HepG2 (cell line): ENCODE results near the gene KDM2B. TPM values are rescaled to one million over a fixed set of nuclear protein-coding genes. Genes with fewer than 3 reads are reported as not detected.

ENCODE experiments used
- KLF11 ChIP-seq: IDR thresholded peaks from 2 replicates; pipeline ENCODE4 v1.6.1; 2016; ENCODE audit warnings: missing compliant biosample characterization
- KLF12 ChIP-seq: sonication (generic); formaldehyde crosslinking; IDR thresholded peaks from 2 replicates; pipeline ENCODE4 v1.4.0; 2020; ENCODE audit warnings: missing genetic modification reagents, borderline replicate concordance
- SIX1 ChIP-seq: sonication (generic); formaldehyde crosslinking; IDR thresholded peaks from 2 replicates; pipeline ENCODE4 v1.4.0; 2020; ENCODE audit warnings: missing genetic modification reagents, borderline replicate concordance
- ZFP41 ChIP-seq: sonication (generic); formaldehyde crosslinking; IDR thresholded peaks from 2 replicates; pipeline ENCODE4 v1.4.0; 2020; ENCODE audit warnings: mild to moderate bottlenecking, missing genetic modification reagents, borderline replicate concordance
- ZFX ChIP-seq: sonication (generic); formaldehyde crosslinking; IDR thresholded peaks from 2 replicates; pipeline ENCODE4 v1.4.0; 2020; ENCODE audit warnings: mild to moderate bottlenecking, low read depth, missing genetic modification reagents, moderate library complexity
- ZKSCAN8 ChIP-seq: IDR thresholded peaks from 2 replicates; pipeline ENCODE4 v1.6.1; 2016; ENCODE audit warnings: borderline replicate concordance, missing genetic modification reagents, missing compliant biosample characterization
- ZMAT3 ChIP-seq: sonication (generic); formaldehyde crosslinking; conservative IDR thresholded peaks from 2 replicates; pipeline ENCODE4 v1.7.0; 2021; ENCODE audit warnings: missing genetic modification reagents
- ZNF496 ChIP-seq: sonication (generic); formaldehyde crosslinking; IDR thresholded peaks from 2 replicates; pipeline ENCODE4 v1.8.1; 2023; ENCODE audit warnings: mild to moderate bottlenecking, moderate library complexity, missing genetic modification reagents; ENCODE audit not compliant: insufficient replicate concordance
- ZNF746 ChIP-seq: sonication (generic); formaldehyde crosslinking; IDR thresholded peaks from 2 replicates; pipeline ENCODE4 v1.8.0; 2022; ENCODE audit warnings: mild to moderate bottlenecking, missing genetic modification reagents
- polyA plus RNA-seq, 8 experiments: library from polyadenylated mRNA; depleted of rRNA in 3 of 8; stranded (reverse) in 7 of 8; unstranded in 1 of 8; fragments of >200 nt; fragmentation: Illumina TruSeq in 4 of 8; extraction: Trizol in 4 of 8; gene quantifications; 2 replicates each; pipeline versions ENCODE4 v1.2.1 to v1.2.3, GENCODE V29; 2011 to 2016; ENCODE audit warnings: low read depth in 4 of 8, missing spikeins in 1 of 8, mixed read lengths in 1 of 8; ENCODE audit not compliant: insufficient read depth in 1 of 8
- total RNA-seq, 5 experiments: library from RNA; depleted of rRNA; stranded (reverse); fragments of >200 nt; fragmentation: Illumina TruSeq; extraction: Trizol; gene quantifications; 2 replicates each; pipeline ENCODE4 v1.2.3, GENCODE V29; 2016; ENCODE audit warnings: low read depth in 1 of 5
- TF ChIP-seq, protein P1 (sequence below): sonication (generic); formaldehyde crosslinking; conservative IDR thresholded peaks from 2 replicates; pipeline ENCODE4 v1.8.0; 2022; ENCODE audit warnings: missing genetic modification reagents
- TF ChIP-seq, protein P2 (sequence below): sonication (generic); formaldehyde crosslinking; IDR thresholded peaks from 2 replicates; pipeline ENCODE4 v1.5.0; 2020; ENCODE audit warnings: mild to moderate bottlenecking, missing genetic modification reagents, borderline replicate concordance
- TF ChIP-seq, protein P3 (sequence below): sonication (generic); formaldehyde crosslinking; IDR thresholded peaks from 2 replicates; pipeline ENCODE4 v1.4.0; 2020; ENCODE audit warnings: missing genetic modification reagents
- TF ChIP-seq, protein P4 (sequence below): fragments of 450-650 bp; IDR thresholded peaks from 2 replicates; pipeline ENCODE4 v1.6.1; 2016
- TF ChIP-seq, protein P5 (sequence below): sonication (generic); formaldehyde crosslinking; IDR thresholded peaks from 2 replicates; pipeline ENCODE4 v1.5.1; 2020; ENCODE audit warnings: mild to moderate bottlenecking, missing genetic modification reagents, moderate library complexity
- TF ChIP-seq, protein P6 (sequence below): IDR thresholded peaks from 2 replicates; pipeline ENCODE4 v1.6.1; 2016; ENCODE audit warnings: low read depth, borderline replicate concordance
- TF ChIP-seq, protein P7 (sequence below): sonication (generic); formaldehyde crosslinking; IDR thresholded peaks from 2 replicates; pipeline ENCODE4 v1.4.0; 2020; ENCODE audit warnings: missing genetic modification reagents, borderline replicate concordance

Gene KDM2B
- total and polyA plus RNA-seq, 2 of the 13 experiments (the other 11 are each of a cell fraction or from before 2014, with no cell fraction given), result 17.5 to 26.1 TPM

DNA sequence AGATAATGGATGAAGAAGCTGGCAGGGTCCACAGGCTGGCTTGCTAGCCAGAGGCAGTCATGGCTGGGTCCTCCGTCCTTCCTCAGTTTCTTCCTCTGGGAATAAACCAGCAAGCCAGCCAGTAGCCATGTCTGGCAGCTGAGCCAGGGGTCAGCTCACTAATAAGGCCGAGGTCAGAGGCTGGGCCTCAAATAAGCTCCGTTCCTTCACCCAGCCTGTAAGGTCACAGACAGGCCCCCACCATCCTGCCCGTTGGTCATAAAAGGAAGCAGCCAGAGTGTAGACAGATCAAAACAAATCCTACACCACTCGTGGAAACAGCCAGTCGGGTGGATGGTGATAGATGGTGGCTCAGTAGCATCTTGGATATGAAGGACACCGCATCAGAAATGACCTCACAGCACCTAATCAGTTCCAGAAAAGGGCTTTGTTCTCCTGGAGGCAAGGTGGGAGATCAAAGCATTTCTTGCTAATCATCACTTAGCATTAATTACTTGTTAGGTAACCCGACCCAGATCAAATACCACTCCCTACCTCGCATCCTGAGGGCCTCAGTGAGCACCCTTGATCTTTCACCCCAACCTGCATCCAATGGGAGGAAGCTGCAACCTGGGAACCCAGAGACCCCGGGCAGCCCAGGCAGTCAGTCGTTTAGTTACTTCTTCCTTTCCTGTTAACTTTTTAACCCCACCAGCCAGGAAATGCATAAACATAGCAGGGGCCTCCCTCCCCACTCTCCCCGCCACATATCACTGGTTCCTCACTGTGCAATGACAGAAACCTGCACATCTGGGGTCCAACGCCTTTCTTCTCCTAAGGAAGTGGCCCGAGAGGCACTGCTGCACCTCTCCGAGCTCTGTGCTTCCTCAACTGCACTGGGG lies 90.2 kb downstream of the KDM2B start (continued):
- TF ChIP-seq, protein P1, sequence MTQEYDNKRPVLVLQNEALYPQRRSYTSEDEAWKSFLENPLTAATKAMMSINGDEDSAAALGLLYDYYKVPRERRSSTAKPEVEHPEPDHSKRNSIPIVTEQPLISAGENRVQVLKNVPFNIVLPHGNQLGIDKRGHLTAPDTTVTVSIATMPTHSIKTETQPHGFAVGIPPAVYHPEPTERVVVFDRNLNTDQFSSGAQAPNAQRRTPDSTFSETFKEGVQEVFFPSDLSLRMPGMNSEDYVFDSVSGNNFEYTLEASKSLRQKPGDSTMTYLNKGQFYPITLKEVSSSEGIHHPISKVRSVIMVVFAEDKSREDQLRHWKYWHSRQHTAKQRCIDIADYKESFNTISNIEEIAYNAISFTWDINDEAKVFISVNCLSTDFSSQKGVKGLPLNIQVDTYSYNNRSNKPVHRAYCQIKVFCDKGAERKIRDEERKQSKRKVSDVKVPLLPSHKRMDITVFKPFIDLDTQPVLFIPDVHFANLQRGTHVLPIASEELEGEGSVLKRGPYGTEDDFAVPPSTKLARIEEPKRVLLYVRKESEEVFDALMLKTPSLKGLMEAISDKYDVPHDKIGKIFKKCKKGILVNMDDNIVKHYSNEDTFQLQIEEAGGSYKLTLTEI, result no peak
- TF ChIP-seq, protein P2, sequence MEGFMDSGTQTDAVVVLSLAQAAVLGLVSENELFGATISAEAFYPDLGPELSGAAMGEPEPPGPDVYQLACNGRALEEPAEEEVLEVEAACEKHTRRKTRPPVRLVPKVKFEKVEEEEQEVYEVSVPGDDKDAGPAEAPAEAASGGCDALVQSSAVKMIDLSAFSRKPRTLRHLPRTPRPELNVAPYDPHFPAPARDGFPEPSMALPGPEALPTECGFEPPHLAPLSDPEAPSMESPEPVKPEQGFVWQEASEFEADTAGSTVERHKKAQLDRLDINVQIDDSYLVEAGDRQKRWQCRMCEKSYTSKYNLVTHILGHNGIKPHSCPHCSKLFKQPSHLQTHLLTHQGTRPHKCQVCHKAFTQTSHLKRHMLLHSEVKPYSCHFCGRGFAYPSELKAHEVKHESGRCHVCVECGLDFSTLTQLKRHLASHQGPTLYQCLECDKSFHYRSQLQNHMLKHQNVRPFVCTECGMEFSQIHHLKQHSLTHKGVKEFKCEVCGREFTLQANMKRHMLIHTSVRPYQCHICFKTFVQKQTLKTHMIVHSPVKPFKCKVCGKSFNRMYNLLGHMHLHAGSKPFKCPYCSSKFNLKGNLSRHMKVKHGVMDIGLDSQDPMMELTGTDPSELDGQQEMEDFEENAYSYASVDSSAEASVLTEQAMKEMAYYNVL (CRISPR knock-in tag), result peak; percentile 75; the same call in 1 of the 2 replicates
- TF ChIP-seq ZFP41 (CRISPR knock-in tag), result no peak
- TF ChIP-seq, protein P3, sequence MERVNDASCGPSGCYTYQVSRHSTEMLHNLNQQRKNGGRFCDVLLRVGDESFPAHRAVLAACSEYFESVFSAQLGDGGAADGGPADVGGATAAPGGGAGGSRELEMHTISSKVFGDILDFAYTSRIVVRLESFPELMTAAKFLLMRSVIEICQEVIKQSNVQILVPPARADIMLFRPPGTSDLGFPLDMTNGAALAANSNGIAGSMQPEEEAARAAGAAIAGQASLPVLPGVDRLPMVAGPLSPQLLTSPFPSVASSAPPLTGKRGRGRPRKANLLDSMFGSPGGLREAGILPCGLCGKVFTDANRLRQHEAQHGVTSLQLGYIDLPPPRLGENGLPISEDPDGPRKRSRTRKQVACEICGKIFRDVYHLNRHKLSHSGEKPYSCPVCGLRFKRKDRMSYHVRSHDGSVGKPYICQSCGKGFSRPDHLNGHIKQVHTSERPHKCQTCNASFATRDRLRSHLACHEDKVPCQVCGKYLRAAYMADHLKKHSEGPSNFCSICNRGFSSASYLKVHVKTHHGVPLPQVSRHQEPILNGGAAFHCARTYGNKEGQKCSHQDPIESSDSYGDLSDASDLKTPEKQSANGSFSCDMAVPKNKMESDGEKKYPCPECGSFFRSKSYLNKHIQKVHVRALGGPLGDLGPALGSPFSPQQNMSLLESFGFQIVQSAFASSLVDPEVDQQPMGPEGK (CRISPR knock-in tag), result peak; percentile 77
- TF ChIP-seq ZNF746 (CRISPR knock-in tag), result peak; percentile 87; the same call in 1 of the 2 replicates
- TF ChIP-seq SIX1 (CRISPR knock-in tag), result peak; percentile 99
- no peak for TF ChIP-seq ZMAT3 (CRISPR knock-in tag)
- TF ChIP-seq ZFX, result peak; percentile 60
- TF ChIP-seq, protein P4, sequence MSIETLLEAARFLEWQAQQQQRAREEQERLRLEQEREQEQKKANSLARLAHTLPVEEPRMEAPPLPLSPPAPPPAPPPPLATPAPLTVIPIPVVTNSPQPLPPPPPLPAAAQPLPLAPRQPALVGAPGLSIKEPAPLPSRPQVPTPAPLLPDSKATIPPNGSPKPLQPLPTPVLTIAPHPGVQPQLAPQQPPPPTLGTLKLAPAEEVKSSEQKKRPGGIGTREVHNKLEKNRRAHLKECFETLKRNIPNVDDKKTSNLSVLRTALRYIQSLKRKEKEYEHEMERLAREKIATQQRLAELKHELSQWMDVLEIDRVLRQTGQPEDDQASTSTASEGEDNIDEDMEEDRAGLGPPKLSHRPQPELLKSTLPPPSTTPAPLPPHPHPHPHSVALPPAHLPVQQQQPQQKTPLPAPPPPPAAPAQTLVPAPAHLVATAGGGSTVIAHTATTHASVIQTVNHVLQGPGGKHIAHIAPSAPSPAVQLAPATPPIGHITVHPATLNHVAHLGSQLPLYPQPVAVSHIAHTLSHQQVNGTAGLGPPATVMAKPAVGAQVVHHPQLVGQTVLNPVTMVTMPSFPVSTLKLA, result no peak
- TF ChIP-seq, protein P5, sequence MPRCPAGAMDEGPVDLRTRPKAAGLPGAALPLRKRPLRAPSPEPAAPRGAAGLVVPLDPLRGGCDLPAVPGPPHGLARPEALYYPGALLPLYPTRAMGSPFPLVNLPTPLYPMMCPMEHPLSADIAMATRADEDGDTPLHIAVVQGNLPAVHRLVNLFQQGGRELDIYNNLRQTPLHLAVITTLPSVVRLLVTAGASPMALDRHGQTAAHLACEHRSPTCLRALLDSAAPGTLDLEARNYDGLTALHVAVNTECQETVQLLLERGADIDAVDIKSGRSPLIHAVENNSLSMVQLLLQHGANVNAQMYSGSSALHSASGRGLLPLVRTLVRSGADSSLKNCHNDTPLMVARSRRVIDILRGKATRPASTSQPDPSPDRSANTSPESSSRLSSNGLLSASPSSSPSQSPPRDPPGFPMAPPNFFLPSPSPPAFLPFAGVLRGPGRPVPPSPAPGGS, result 0 out of 2 replicates have a peak, but pooled peaks have one; percentile 37
- TF ChIP-seq, protein P6, sequence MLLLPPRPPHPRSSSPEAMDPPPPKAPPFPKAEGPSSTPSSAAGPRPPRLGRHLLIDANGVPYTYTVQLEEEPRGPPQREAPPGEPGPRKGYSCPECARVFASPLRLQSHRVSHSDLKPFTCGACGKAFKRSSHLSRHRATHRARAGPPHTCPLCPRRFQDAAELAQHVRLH (CRISPR knock-in tag), result 0 out of 2 replicates have a peak, but pooled peaks have one; percentile 8
- no peak for TF ChIP-seq ZNF496 (CRISPR knock-in tag)
- TF ChIP-seq KLF11 (CRISPR knock-in tag), result no peak
- TF ChIP-seq ZKSCAN8, result peak; percentile 58; the same call in 1 of the 2 replicates
- TF ChIP-seq, protein P7, sequence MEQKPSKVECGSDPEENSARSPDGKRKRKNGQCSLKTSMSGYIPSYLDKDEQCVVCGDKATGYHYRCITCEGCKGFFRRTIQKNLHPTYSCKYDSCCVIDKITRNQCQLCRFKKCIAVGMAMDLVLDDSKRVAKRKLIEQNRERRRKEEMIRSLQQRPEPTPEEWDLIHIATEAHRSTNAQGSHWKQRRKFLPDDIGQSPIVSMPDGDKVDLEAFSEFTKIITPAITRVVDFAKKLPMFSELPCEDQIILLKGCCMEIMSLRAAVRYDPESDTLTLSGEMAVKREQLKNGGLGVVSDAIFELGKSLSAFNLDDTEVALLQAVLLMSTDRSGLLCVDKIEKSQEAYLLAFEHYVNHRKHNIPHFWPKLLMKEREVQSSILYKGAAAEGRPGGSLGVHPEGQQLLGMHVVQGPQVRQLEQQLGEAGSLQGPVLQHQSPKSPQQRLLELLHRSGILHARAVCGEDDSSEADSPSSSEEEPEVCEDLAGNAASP (CRISPR knock-in tag), result peak; percentile 93
- no peak for TF ChIP-seq KLF12 (CRISPR knock-in tag)
